Fibroblast of skin of left quadriceps (primary cell): ENCODE measurements around the gene ZFAND3.

ENCODE experiments used
- DNase-seq, 2 experiments: peaks; one replicate each; pipeline ENCODE4 v3.0.0-alpha.2; 2013; ENCODE audit warnings: low read depth in 2 of 2

Gene ZFAND3

GRCh38 chr6:37827603-37828265 lies 8.2 kb downstream of the ZFAND3 start:
- no peak for DNase-seq

DNA sequence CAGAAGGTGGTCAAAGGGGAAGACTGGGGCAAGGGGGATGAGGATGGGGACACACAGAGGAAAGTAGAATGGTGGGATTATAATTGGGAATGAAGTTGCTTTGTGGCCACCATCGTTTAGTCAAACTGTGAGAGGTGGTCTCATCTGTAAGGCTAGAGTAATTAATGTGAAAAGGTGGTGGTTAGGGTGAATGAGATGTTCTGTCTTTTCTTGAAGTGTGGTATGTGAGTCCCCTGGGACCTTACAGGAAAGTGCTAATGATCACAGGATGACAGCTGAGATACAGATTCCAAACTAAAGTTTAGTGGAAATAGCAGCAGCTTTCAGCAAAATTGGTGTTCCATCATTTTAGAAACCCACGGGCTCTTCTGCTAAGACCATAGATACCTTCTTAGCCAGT lies 10.7 kb downstream of the ZFAND3 start:
- no peak for DNase-seq

- no peak for DNase-seq
Measured at GRCh38 chr6:37831457-37831856, 11.9 kb downstream of the ZFAND3 start.

GRCh38 chr6:37835923-37836322 lies 16.4 kb downstream of the ZFAND3 start:
- no peak for DNase-seq

GRCh38 chr6:37838219-37838921 lies 18.8 kb downstream of the ZFAND3 start:
- peak; percentile 44 to 49 for DNase-seq

GRCh38 chr6:37840143-37840939 lies 20.8 kb downstream of the ZFAND3 start:
- no peak for DNase-seq

GRCh38 chr6:37840940-37841300 lies 21.4 kb downstream of the ZFAND3 start:
- DNase-seq = no peak

GRCh38 chr6:37845026-37845911 lies 25.7 kb downstream of the ZFAND3 start:
- no peak for DNase-seq

- no peak for DNase-seq
Measured at GRCh38 chr6:37845930-37846329, 26.4 kb downstream of the ZFAND3 start.

- no peak for DNase-seq
Measured at GRCh38 chr6:37847704-37848103, 28.2 kb downstream of the ZFAND3 start.

DNA sequence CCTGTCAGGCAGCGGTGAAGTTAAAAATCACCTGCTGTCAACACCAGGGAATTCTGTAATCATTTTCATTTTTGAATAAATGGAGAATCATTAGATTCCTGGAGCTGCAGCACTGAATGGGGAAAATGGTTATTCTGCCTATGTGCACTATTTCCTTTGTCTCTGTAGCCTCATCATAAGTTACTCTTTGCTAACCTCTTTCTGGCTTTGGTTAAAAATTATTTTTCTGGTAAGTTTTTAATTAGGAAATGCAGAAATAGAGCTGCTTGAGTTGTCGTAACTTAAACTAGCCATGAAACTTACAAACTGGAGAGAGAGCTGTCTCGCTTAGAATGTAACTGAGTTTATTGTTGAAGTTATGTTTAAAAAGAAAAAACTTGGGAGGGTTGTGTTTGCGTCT lies 28.8 kb downstream of the ZFAND3 start:
- DNase-seq = no peak

DNA sequence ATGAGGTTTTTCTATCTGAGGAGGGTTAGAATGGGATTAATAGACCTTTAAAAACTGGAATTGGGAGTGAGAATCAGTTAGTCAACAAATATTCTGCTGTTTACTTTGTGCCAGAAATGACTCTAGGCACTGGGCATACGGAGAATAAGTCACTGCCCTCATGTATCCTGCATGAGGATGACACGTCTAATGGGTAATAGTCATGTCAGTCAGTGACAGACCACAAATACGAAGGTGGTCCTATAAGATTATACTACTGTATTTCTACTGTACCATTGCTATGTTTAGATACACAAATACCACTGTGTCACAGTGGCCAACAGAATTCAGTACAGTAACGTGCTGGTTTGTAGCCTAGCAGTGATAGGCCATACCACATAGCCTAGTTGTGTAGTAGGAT lies 30.7 kb downstream of the ZFAND3 start:
- no peak for DNase-seq

DNA sequence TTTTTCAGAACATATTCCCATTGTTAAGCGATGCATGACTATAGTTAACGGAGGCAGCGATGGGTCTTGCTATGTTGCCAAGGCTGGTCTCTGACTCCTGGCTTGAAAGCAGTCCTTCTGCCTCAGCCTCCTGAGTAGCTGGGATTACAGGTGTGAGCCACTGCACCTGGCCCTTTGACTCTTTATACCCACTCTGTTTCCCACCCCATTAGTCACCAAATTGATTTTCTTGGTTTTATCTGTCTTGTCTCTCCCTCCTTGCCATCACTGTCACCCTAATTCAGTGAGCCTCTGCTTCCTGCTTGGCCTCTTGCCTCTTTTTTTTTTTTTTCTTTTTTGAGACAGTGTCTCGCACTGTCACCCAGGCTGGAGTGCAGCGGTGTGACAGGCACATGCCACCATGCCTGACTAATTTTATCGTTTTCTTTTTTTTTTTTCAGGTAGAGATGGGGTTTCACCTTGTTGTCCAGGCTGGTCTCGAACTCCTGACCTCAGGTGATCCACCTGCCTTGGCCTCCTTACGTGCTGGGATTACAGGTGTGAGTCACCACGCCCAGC lies 31.3 kb downstream of the ZFAND3 start:
- DNase-seq = no peak

DNA sequence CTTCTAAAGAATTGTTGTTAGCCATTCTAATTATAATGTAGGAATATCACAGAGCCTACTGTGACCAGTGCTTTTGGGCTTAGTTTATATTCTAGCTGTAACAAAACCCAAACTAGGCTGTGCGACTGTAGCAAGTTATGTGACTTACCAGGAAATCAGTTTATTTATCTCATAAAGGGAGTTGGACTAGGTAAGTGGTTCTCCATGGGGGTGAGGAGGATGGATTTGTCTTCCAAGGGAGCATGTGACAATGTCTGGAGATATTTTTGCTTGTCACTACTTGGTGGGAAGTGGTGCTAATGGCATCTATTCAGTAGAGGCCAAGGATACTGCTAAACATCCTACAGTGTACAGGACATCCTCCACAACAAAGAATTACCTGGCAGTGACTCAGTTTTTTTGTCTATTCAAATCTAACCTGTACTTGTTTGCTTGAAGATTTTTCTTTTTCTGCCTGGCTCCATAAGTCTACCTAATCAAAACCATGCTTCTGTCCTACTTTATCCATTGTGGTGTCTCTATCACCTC lies 32.5 kb downstream of the ZFAND3 start:
- DNase-seq = no peak

- DNase-seq = no peak
Measured at GRCh38 chr6:37856285-37856684, 36.8 kb downstream of the ZFAND3 start.

GRCh38 chr6:37858363-37858762 lies 38.8 kb downstream of the ZFAND3 start:
- no peak for DNase-seq

DNA sequence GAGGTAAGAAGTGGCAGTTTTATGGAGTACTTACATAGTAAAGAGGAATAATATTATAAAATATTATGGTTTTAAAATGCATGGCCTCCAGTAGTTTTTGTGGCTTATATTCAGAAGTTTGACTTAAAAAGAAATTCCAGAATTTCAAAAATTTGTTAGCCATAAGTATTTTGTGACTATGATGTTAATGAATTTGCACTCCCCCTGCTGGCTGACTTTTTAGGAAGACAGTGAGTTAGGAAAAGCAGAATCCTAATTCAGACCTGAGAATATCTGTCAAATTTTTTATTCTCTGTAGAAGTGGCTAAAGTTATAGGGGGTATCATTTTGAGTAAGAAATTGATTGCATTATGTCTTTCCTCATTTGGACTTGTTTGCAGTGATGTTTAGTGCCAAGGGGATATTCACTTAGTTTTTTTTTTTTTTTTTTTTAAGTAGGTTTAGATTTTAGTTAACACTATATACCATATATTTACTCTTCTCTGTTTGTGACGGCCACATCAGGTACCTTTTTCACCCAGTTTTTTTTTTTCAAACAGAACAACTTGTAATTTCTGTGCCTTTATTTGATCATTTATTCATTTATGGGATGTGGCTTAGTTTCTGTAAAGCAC lies 40.8 kb downstream of the ZFAND3 start:
- peak in 1 of 2 experiments; percentile 23 for DNase-seq

DNA sequence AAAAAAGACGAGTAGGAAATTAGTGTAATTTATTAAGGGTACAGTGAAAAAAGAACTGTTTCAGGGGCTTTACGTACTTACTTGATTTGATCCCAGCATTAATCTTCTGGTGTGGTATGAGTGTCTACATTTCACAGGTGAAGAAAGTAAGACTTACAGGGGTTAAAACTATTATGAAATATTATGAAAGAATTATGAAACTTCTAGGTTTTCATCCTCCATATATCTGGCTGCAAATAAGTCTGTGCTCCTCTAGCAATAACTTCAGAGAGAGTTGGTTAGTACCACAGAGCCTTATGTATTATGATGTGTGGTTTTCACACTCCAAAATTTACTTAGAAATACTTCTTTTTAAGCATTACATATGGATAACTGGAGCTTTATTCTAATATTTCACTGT lies 41.9 kb downstream of the ZFAND3 start:
- no peak for DNase-seq

DNA sequence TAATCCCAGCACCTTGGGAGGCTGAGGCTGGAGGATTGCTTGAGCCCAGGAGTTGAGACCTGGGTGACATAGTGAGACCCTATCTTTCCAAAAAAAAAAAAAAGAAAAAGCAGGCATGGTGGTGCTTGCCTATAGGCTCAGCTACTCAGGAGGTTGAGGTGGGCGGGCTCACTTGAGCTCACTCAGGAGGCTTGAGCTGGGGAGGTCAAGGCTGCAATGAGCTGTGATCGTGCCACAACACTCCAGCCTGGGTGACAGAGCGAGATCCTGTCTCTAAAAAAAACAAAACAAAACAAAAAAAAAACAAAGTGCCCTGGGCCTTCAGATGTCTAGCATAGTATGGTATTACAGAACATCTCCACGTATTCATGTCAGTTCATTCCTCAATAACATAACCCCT lies 42.9 kb downstream of the ZFAND3 start:
- DNase-seq = no peak

GRCh38 chr6:37862992-37863391 lies 43.5 kb downstream of the ZFAND3 start:
- peak in 1 of 2 experiments; percentile 21 for DNase-seq

- no peak for DNase-seq
Measured at GRCh38 chr6:37864250-37864649, 44.7 kb downstream of the ZFAND3 start.
